ENCODE data around the gene ASMTL. TPM values are rescaled to one million over a fixed set of nuclear protein-coding genes. Genes with fewer than 3 reads are reported as not detected.

The ASMTL gene
- total RNA-seq, 6 experiments from 2014 or later, result 26.8 to 35.1 (median 32.8) TPM

DNA sequence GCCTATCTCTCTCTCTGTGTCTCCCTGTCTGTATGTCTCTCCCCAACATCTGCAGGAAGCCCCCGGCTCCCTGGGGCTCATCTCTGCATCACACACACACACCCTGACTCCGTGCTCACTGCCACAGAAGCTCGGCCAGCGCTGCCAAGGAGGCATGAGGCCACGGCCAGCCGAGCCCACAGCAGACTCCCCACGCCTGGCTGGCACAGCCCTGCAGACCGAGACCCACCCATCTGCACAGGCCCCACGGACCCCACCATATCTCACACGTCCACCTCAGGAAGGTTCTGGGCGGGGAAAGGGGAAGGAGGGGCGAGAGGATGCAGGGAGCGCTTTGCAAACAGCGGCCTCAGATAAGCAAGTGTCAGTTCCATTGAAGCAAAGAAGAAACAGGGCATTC is 32.3 kb downstream of the ASMTL start:
- H3K36me3 Mint-ChIP-seq (ENCODE audit: low read depth), result peaks cover 47% of the 10 kb centered on the region
- H3K4me1 Mint-ChIP-seq (ENCODE audit: low read depth), result no peaks in the 10 kb centered on the region
- no peak for DNase-seq
- TF ChIP-seq, protein P1, sequence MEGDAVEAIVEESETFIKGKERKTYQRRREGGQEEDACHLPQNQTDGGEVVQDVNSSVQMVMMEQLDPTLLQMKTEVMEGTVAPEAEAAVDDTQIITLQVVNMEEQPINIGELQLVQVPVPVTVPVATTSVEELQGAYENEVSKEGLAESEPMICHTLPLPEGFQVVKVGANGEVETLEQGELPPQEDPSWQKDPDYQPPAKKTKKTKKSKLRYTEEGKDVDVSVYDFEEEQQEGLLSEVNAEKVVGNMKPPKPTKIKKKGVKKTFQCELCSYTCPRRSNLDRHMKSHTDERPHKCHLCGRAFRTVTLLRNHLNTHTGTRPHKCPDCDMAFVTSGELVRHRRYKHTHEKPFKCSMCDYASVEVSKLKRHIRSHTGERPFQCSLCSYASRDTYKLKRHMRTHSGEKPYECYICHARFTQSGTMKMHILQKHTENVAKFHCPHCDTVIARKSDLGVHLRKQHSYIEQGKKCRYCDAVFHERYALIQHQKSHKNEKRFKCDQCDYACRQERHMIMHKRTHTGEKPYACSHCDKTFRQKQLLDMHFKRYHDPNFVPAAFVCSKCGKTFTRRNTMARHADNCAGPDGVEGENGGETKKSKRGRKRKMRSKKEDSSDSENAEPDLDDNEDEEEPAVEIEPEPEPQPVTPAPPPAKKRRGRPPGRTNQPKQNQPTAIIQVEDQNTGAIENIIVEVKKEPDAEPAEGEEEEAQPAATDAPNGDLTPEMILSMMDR (IDR thresholded peaks at IDR 0.05), result no peak
- peaks cover 46% of the 10 kb centered on the region for H3K9me3 Mint-ChIP-seq
- no peak overlapping the region; the same call in 1 of the 2 replicates for H3K4me3 Mint-ChIP-seq
- peak overlapping the region; percentile 5; the same call in 1 of the 2 replicates for H3K27ac Mint-ChIP-seq
- H3K27me3 Mint-ChIP-seq (ENCODE audit: insufficient read depth), result peaks cover 11% of the 10 kb centered on the region

DNA sequence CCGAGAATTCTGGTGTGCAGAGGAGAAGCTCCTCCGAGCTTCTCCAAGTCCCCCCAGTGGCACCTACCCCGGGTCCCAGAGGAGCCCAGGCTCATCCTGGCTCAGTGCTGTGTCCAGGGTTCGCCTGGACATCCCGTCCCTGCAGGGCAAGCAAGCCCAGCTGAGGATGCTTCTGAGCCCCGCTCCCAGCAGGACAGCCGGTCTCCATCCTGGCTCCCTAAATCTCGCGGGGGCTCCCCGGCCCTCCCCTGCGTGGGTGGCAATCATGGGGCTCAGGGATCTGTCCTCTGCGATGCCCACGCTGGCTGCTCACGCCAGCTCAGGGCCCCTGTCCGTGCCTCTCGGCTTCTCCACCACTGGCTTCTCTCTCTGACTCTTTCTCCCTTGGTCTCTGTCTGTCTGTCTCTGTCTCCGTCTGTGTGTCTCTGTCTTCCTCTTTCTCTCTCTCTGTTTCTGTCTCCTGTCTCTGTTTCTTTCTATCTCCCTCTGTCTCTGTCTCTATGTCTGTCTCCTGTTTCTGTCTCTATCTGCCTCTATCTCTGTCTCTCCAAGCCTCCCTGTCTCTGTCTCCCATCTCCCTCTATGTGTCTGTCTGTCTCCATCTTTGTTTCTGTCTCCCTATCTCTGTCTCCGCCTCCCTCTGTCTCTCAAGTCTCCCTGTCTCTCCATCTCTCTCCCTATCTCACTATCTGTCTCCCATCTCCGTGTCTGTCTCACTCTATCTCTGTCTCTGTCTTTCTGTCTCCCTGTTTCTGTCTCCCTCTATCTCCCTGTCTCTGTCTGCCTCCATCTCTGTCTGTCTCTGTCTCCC is 33.0 kb downstream of the ASMTL start:
- Mint-ChIP-seq H3K4me3 (no peak overlapping the region), H3K36me3 (ENCODE audit: low read depth) (peaks cover 41% of the 10 kb centered on the region), H3K4me1 (ENCODE audit: low read depth) (no peaks in the 10 kb centered on the region), H3K27ac (peak overlapping the region; percentile 5; the same call in 1 of the 2 replicates), H3K9me3 (peaks cover 42% of the 10 kb centered on the region), H3K27me3 (ENCODE audit: insufficient read depth) (peaks cover 11% of the 10 kb centered on the region)
- TF ChIP-seq, protein P1 (IDR thresholded peaks at IDR 0.05), result no peak
- no peak for DNase-seq

DNA sequence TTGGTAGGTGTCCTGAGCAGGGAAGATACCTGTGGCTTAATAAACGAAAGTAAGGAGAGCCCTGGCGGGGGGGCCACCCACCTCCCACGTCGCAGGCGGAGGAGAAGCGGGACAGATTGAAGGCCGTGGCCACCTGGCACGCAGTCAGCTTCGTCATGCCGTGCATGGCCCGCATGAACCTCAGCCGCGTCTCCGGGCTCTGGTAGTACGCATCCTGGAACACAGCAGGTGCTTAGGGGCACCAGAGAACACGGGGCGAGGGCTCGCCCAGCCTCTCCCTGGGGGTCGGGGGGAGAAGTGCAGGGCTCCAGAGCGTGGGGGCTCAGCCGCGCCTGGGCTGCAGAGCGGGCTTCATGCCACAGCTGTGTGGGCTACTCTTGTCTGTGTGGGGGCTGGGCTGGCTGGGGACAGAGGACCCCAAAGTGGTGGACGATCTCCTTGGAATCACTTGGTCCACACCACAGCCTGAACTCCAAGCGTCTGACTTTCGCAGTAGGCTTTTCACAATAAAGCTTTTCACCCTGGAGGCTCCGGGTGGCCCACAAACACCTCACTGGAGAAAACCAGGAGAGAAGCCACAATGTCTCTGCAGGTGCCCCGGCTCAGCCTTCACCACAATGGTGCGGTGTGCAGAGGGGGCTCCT is 33.7 kb downstream of the ASMTL start:
- TF ChIP-seq, protein P1 (IDR thresholded peaks at IDR 0.05), result no peak
- Mint-ChIP-seq H3K4me1 (ENCODE audit: low read depth) (no peaks in the 10 kb centered on the region), H3K27me3 (ENCODE audit: insufficient read depth) (peaks cover 11% of the 10 kb centered on the region), H3K27ac (no peak overlapping the region), H3K36me3 (ENCODE audit: low read depth) (peaks cover 37% of the 10 kb centered on the region), H3K9me3 (peaks cover 37% of the 10 kb centered on the region), H3K4me3 (no peak overlapping the region)
- DNase-seq, result no peak

DNA sequence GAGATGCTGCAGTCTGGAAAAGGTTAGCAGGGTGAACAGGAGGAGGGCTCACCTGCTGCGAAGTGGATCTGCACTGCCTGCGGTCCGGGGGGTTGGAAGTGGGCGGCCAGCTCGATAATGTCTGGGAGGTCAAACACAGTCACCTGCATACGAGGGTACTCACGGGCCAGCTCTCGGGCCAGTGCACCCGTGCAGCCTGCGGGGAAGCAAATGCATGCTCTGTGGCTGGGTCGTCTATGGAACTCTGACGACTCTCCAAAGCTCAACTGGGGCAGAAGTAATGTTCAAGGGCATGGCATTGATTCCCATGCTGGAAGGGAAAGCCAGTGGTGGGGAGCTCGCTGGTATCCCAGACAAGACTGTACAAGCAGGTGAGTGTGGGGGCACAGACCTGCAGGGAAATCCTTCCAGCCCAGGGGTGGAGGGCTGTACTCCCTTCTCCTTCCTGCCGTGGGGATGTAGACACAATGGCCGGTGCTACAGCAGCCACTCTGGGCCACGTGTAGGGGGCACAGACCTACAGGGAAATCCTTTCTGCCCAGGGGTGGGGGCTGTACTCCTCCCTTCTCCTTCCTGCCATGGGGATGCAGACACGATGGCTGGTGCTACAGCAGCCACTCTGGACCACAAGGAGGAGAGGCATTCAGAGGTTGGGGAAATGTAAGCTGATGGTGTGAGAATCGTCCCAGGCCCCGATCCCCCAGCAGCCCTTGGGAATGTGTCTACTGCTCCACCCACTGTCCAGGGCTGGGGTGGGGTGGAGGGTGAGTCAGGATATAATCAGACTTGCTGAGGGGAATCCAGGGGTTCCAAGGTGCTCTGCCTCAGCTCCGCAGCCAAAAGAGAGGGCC is 34.6 kb downstream of the ASMTL start:
- no peak overlapping the region for H3K27ac Mint-ChIP-seq
- peaks cover 38% of the 10 kb centered on the region for H3K36me3 Mint-ChIP-seq (ENCODE audit: low read depth)
- no peak for DNase-seq
- TF ChIP-seq, protein P1 (IDR thresholded peaks at IDR 0.05), result no peak
- H3K4me1 Mint-ChIP-seq (ENCODE audit: low read depth), result no peaks in the 10 kb centered on the region
- H3K9me3 Mint-ChIP-seq, result peaks cover 29% of the 10 kb centered on the region
- no peak overlapping the region for H3K4me3 Mint-ChIP-seq
- peaks cover 9% of the 10 kb centered on the region for H3K27me3 Mint-ChIP-seq (ENCODE audit: insufficient read depth)

DNA sequence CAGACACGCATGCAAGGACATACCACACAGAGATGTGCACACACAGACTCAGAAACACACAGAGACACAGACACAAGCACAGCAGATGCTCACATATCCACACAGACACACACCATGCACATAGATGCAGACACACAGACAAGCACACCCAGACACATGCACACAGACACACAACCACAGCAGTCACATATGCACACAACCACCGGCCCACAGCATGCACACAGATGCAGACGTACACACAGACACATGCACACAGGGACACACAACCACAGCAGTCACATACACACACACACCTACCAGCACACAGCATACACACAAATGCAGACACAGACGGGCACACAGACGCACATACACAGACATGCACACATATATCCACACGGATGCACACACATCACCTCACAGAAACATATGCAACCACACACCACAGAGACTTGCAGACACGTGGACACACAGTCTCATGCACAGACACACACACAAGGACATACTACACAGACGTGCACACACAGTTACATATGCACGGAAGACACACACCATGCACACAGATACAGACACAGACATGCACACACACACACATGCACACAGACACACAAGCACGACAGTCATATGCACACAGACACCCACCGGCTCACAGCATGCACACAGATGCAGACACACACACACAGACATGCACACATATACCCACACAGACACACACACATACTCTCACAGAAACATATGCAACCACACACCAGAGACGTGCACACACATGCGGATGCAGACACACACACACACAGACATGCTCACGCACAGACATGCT is 35.5 kb downstream of the ASMTL start:
- Mint-ChIP-seq H3K27ac (no peak overlapping the region), H3K4me1 (ENCODE audit: low read depth) (no peaks in the 10 kb centered on the region), H3K27me3 (ENCODE audit: insufficient read depth) (peaks cover 9% of the 10 kb centered on the region), H3K4me3 (no peak overlapping the region), H3K9me3 (peaks cover 20% of the 10 kb centered on the region), H3K36me3 (ENCODE audit: low read depth) (peaks cover 35% of the 10 kb centered on the region)
- TF ChIP-seq, protein P1 (IDR thresholded peaks at IDR 0.05), result no peak
- DNase-seq, result no peak

Measured in HFFc6 (cell line).